Activated naive CD8-positive, alpha-beta T cell treated with anti-CD3 and anti-CD28 coated beads, Interleukin-2, amount 50 U/mL, for 16 hours (primary cell): Measurements from ENCODE around the gene ABCB8.

Source experiments
- DNase-seq: peaks from one replicate; pipeline ENCODE4 v3.0.0-alpha.2; 2020; ENCODE audit warnings: low read depth, low spot score

ABCB8 gene

GRCh38 chr7:151057506-151057988, 29.3 kb downstream of the ABCB8 start, which contains the start of gene CDK5:
TSS of gene CDK5 (minus strand) at chr7:151057897. CDS start at chr7:151057848, 49 bp downstream.
- no peak for DNase-seq

- DNase-seq = peak; percentile 94
Measured at GRCh38 chr7:151057989-151058780, 29.9 kb downstream of the ABCB8 start.

DNA sequence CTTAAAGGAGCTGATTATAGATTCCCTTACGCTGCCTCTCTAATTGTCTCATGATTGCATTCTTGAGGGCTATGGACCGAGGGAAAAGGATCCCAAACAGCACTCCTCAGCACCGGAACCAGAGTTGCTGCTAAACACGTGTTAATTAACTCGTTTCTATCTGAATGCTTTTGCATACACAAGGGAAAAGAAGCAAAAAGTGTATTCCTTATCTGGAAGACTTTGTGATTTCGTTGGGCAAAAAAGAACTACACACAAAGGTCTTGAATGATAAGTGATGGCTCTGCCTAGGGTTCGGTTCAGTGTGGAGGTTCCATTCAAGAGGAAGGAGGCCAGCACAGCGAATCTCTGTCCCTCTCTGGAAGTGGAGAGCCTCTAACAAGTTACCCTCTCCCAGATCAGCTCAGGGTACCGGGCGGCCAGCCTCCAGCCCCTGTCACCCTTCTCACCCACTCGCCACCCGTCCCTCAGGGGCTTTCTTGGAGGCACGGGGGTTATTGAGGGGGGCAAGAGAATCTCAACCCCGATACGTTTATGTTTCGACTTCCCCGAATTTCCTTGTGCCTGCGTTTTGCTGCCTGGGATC, 30.6 kb downstream of the ABCB8 start:
- DNase-seq = no peak

- DNase-seq = peak; percentile 36
Measured at GRCh38 chr7:151059367-151060112, 31.3 kb downstream of the ABCB8 start, which contains the start of gene SLC4A2. TSS of gene SLC4A2 (plus strand) at chr7:151059589. CDS start at chr7:151061988, 2,399 bp downstream.

- DNase-seq = no peak
Measured at GRCh38 chr7:151060113-151060415, 31.8 kb downstream of the ABCB8 start.

- no peak for DNase-seq
Measured at GRCh38 chr7:151060416-151061212, 32.4 kb downstream of the ABCB8 start.

- no peak for DNase-seq
Measured at GRCh38 chr7:151061213-151062110, 33.2 kb downstream of the ABCB8 start.

GRCh38 chr7:151062111-151062398, 33.8 kb downstream of the ABCB8 start:
- DNase-seq = no peak

DNA sequence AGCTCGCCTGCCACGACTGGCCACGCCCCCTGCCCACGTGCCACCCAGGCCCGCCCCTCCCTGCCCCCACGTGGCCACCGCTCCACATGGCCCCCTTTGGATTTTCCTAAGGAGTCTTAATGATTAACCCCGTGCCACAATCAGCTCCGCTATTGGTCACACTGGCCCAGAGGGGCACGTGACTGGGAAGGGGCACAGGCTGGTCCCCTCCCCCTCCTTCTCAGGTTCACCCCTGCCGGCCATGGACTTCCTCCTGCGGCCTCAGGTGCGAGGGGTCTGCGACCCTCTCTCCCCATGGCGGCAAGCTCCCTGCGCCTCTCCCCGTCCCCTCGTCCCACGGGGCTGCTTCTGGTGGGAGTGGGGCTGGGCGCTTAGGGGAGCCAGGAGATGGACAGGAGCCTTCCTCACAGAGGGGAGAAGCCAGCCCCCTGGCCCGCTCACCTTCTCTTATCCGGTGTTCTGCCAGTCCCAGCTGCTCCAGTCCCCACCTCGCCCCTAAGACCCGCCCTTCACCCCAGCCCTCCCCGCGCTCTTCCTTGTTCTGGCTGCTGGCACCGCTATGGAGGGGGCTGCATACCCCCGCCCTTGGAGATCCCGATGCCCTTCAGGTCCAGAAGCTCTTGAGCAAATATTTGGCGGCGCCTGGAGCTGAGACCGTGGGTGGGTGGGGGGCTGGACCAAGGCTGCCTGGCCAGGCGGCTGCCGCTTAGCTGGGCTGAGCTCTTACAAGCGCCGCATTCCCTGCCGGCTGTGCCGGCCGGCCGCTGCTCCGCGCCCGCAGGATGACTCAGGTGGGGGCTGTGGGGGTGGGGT, 34.4 kb downstream of the ABCB8 start:
- no peak for DNase-seq

- no peak for DNase-seq
Measured at GRCh38 chr7:151063212-151063561, 34.9 kb downstream of the ABCB8 start.

DNA sequence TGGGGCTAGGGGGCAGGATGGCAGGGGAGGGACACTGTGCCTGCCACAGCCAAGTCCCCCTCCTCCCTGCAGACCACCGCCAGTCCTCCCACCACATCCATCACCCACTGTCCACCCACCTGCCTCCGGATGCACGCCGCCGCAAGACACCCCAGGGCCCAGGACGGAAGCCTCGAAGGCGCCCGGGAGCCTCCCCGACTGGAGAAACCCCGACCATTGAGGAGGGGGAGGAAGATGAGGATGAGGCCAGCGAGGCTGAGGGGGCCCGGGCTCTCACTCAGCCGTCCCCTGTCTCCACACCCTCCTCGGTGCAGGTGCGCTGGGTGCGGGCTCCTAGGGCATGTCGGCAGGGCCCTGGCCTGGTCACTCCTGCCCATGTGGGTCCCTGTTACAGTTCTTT, 36.2 kb downstream of the ABCB8 start:
- DNase-seq = no peak

GRCh38 chr7:151064993-151065392, 36.7 kb downstream of the ABCB8 start:
- no peak for DNase-seq

- no peak for DNase-seq
Measured at GRCh38 chr7:151065516-151065915, 37.3 kb downstream of the ABCB8 start.

- no peak for DNase-seq
Measured at GRCh38 chr7:151066273-151066974, 38.2 kb downstream of the ABCB8 start.

- DNase-seq = no peak
Measured at GRCh38 chr7:151068069-151068773, 40.0 kb downstream of the ABCB8 start.

DNA sequence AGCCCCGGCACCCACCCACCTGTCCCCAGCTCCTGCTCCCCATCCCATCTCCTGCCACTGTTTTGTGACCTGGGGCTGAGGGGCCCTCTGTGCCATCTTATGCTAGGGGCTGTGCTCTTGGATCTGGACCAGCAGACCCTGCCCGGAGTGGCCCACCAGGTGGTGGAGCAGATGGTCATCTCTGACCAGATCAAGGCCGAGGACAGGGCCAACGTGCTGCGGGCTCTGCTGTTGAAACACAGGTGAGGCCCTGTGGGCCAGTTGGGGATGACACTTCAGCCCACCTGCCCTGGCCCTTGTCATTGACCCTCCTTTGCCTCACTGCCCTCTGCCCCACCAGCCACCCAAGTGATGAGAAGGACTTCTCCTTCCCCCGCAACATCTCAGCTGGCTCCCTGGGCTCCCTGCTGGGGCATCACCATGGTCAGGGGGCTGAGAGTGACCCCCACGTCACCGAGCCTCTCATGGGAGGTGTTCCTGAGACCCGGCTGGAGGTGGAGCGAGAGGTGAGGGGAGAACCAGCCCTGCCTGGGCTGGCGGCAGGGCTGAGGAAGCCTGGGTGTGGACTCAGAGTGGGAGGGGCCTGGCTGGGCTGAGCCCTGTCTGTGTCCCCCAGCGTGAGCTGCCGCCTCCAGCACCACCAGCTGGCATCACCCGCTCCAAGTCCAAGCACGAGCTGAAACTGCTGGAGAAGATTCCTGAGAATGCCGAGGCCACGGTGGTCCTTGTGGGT, 41.8 kb downstream of the ABCB8 start:
- no peak for DNase-seq

GRCh38 chr7:151070574-151070960, 42.3 kb downstream of the ABCB8 start:
- DNase-seq = no peak
